GM11168 (cell line): Measurements from ENCODE around the gene FKBP8.

Experiments
- in situ Hi-C: fragments of 300-500 bp; cut with MboI; formaldehyde crosslinking; loops from one replicate; pipeline ENCODE4 v1.12.0; 2022; ENCODE audit warnings: low sequenced_read_pairs; ENCODE audit not compliant: unreplicated experiment

FKBP8 gene

GRCh38 chr19:18503971-18504885 lies 39.1 kb downstream of the FKBP8 start:
- in situ Hi-C loops: no loop called here

GRCh38 chr19:18503337-18503970 lies 39.9 kb downstream of the FKBP8 start:
- in situ Hi-C loops: no loop called here

GRCh38 chr19:18502638-18503294 lies 40.6 kb downstream of the FKBP8 start:
- in situ Hi-C loops: no loop called here

- in situ Hi-C loops: no loop called here
Observed at GRCh38 chr19:18502246-18502637, 41.1 kb downstream of the FKBP8 start.

- in situ Hi-C loops: no loop called here
Observed at GRCh38 chr19:18501832-18502231, 41.5 kb downstream of the FKBP8 start.

GRCh38 chr19:18501351-18501750 lies 42.0 kb downstream of the FKBP8 start:
- in situ Hi-C loops: no loop called here

- in situ Hi-C loops: no loop called here
Observed at GRCh38 chr19:18500799-18501198, 42.6 kb downstream of the FKBP8 start.

GRCh38 chr19:18500376-18500775 lies 43.0 kb downstream of the FKBP8 start:
- in situ Hi-C loops: no loop called here

- in situ Hi-C loops: no loop called here
Observed at GRCh38 chr19:18499055-18499775, 44.2 kb downstream of the FKBP8 start.

- in situ Hi-C loops: no loop called here
Observed at GRCh38 chr19:18496980-18497256, 46.5 kb downstream of the FKBP8 start.

GRCh38 chr19:18496167-18496979 lies 47.0 kb downstream of the FKBP8 start:
- in situ Hi-C loops: no loop called here

GRCh38 chr19:18495204-18495911 lies 48.0 kb downstream of the FKBP8 start:
- in situ Hi-C loops: no loop called here

- in situ Hi-C loops: no loop called here
Observed at GRCh38 chr19:18494267-18494607, 49.1 kb downstream of the FKBP8 start.

GRCh38 chr19:18493440-18494266 lies 49.7 kb downstream of the FKBP8 start:
- in situ Hi-C loops: no loop called here

- in situ Hi-C loops: no loop called here
Observed at GRCh38 chr19:18491995-18492953, 51.1 kb downstream of the FKBP8 start.

- in situ Hi-C loops: no loop called here
Observed at GRCh38 chr19:18490728-18491127, 52.6 kb downstream of the FKBP8 start.

GRCh38 chr19:18489627-18490184 lies 53.7 kb downstream of the FKBP8 start:
- in situ Hi-C loops: no loop called here
